SK-N-DZ (cell line): ENCODE data around the gene CDKN2B-AS1.

Source experiments
- DNase-seq: peaks from one replicate; pipeline ENCODE4 v3.0.0-alpha.2; 2015; ENCODE audit warnings: low spot score
- small RNA-seq, 2 experiments: library from RNA; depleted of rRNA; stranded (forward); fragments of <200 nt; gene quantifications; one replicate each; pipeline ENCODE3, GENCODE V24; 2014

CDKN2B-AS1 gene

GRCh38 chr9:22148876-22149637 lies 154.5 kb downstream of the CDKN2B-AS1 start:
- DNase-seq, result no peak

GRCh38 chr9:22154064-22154463 lies 159.5 kb downstream of the CDKN2B-AS1 start:
- DNase-seq, result no peak

- DNase-seq, result no peak
These were observed 162.0 kb downstream of the CDKN2B-AS1 start for GRCh38 chr9:22156586-22156985.

GRCh38 chr9:22157276-22157675 lies 162.7 kb downstream of the CDKN2B-AS1 start:
- DNase-seq, result no peak

- no peak for DNase-seq
These were observed 163.2 kb downstream of the CDKN2B-AS1 start for GRCh38 chr9:22157828-22158227.

GRCh38 chr9:22158271-22158670 lies 163.7 kb downstream of the CDKN2B-AS1 start:
- DNase-seq, result no peak

- no peak for DNase-seq
These were observed 164.3 kb downstream of the CDKN2B-AS1 start for GRCh38 chr9:22158927-22159346.

GRCh38 chr9:22159586-22159985 lies 165.0 kb downstream of the CDKN2B-AS1 start:
- DNase-seq, result no peak

- DNase-seq, result no peak
These were observed 165.6 kb downstream of the CDKN2B-AS1 start for GRCh38 chr9:22160221-22160620.

GRCh38 chr9:22165144-22165543 lies 170.6 kb downstream of the CDKN2B-AS1 start:
- no peak for DNase-seq

GRCh38 chr9:22169243-22169642 lies 174.7 kb downstream of the CDKN2B-AS1 start:
- DNase-seq, result no peak

GRCh38 chr9:22169727-22170503 lies 175.3 kb downstream of the CDKN2B-AS1 start:
- no peak for DNase-seq

Small RNAs within 50 kb of the gene (small RNA-seq; reads per million reads assigned to genes)
- 0 reads per million in 2 experiments for gene RF01909
- gene RF02045, result 0 reads per million in 2 experiments
